ENCODE data around the gene COL4A6.
"Not testable (repeated sequence)": the region's sequence is repeated elsewhere in the genome, so short reads cannot be mapped to it uniquely, and the experiment has no call there.

The COL4A6 gene

GRCh38 chrX:108415146-108415545, 23.1 kb downstream of the COL4A6 start:
- H3K4me3 ChIP-seq (ENCODE audit: low read depth, low read length): no peak overlapping the region
- TF ChIP-seq CTCF (IDR thresholded peaks at IDR 0.05; ENCODE audit: borderline replicate concordance, insufficient read depth, low read depth, low read length): no peak

DNA sequence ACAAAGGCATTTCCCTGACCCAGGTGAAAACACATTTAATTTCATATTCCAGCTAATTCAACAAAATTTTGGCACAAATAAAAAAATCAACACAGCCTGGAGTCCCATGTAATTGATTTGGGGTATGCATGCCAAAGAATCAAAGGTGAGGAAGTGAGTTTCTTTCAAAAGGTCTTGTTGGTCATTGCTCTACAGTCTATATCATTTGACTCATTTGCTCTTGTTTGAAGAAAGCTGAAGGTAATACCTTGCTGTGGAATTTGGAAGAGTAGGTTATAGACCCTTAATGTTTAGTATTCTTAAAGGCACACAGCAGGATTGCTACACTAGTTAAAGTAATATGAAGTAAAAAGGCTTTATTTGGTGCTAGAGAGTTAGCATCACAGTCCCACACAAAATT, 25.4 kb downstream of the COL4A6 start:
- no peak overlapping the region for H3K4me3 ChIP-seq (ENCODE audit: low read depth, low read length)
- no peak for TF ChIP-seq CTCF (IDR thresholded peaks at IDR 0.05; ENCODE audit: borderline replicate concordance, insufficient read depth, low read depth, low read length)

DNA sequence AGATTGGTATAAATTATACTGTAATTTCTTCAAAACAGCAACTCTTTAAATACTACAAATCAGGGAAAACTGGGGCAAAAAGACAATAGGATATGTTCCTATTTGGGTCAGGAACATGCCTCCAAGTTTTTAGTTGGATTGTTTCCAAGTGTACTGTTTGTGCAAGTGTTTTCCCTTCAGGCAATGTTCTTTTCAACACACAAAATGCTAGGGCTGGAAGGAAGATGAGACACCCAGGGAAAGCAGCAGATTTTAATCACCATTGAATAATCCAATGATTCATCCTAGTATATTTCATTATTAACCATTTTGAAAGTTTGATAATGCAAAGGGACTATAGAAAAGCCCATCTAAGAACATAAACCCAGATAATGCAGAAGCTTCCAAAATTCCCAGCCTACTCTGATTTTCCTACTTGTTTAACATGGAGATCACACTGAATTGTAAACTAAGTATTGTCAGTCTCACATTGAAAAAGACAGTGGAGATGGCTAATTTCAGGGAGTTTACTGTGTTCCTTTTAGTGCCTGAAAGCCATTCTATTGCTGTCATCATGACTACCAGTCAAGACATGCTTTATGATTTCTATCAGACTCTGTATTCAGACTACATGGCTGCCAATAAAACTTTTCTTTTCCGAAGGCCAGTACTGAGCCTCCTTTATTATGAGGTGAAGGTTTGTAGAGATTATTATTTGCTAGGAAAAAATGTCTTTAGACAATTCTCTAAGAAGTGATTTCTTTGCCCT, 38.6 kb downstream of the COL4A6 start:
- TF ChIP-seq CTCF (IDR thresholded peaks at IDR 0.05; ENCODE audit: borderline replicate concordance, insufficient read depth, low read depth, low read length): no peak

GRCh38 chrX:108397627-108398391, 40.4 kb downstream of the COL4A6 start:
- no peak overlapping the region for H3K4me3 ChIP-seq (ENCODE audit: low read depth, low read length)
- TF ChIP-seq CTCF (IDR thresholded peaks at IDR 0.05; ENCODE audit: borderline replicate concordance, insufficient read depth, low read depth, low read length): no peak

More for the DNA sequence above, 38.6 kb downstream of the COL4A6 start:
- no peak overlapping the region for H3K4me3 ChIP-seq (ENCODE audit: low read depth, low read length)

DNA sequence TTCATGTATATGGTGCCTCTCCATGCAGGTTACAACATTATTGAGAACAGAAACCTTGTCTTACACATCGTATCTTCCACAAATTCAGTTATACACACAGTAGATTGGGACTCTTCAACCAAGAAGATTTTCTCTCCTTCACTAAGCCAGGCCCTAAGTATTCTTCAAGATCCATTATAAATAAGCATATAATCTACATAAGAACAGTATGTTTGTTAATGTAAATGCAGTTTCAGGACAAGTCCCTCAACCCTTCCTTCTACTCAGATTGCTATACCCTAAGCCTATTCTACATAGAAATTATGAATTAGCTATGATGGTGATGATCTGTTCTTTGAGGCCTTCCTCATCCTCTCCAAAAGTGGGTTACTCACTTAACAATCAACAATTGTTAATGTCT, 41.2 kb downstream of the COL4A6 start:
- no peak overlapping the region for H3K4me3 ChIP-seq (ENCODE audit: low read depth, low read length)
- no peak for TF ChIP-seq CTCF (IDR thresholded peaks at IDR 0.05; ENCODE audit: borderline replicate concordance, insufficient read depth, low read depth, low read length)

DNA sequence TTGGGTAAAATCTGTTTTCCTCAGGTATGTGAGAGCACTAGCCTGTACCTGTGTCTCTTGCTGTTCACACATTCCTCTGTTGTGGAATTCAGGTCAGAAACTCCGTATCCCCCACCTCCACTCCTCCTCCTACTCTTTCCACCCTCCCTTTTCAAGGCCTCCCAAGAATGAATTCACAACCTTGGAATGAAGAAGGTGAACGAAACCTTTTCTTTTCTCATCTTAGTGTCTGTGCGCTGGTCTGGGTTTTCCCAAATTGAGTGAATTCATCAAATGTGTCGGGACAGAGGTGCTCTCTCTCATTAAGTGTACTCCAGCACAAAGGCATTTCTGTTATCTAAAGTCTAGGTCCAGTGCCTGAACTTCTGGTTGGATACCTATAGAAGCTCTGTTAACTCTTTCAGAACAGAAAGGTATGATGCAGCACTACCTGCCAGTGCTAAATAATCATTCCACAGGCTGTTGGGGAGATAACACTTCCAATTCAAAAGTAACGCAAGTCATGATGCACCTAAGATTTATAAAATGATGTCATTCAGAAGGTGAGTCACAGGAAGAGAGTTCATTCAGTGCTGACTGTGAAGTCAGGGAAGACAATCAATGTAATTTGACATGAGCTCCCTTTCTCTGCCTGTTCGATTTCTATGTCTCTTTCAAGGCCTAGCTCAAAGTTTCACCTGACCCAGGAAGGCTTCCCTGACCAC, 41.9 kb downstream of the COL4A6 start:
- no peak overlapping the region for H3K4me3 ChIP-seq (ENCODE audit: low read depth, low read length)
- no peak for TF ChIP-seq CTCF (IDR thresholded peaks at IDR 0.05; ENCODE audit: borderline replicate concordance, insufficient read depth, low read depth, low read length)

- not testable (repeated sequence) for H3K4me3 ChIP-seq (ENCODE audit: low read depth, low read length)
Measured at GRCh38 chrX:108390976-108391717, 47.1 kb downstream of the COL4A6 start.

All from GM12875 (cell line).